Activated effector memory CD4-positive, alpha-beta T cell treated with Interleukin-2 at 50 U/mL for 16 hours (primary cell): ENCODE results near the gene SREBF2.

Source experiments
- DNase-seq: peaks from one replicate; pipeline ENCODE4 v3.0.0-alpha.2; 2020

Gene SREBF2

DNA sequence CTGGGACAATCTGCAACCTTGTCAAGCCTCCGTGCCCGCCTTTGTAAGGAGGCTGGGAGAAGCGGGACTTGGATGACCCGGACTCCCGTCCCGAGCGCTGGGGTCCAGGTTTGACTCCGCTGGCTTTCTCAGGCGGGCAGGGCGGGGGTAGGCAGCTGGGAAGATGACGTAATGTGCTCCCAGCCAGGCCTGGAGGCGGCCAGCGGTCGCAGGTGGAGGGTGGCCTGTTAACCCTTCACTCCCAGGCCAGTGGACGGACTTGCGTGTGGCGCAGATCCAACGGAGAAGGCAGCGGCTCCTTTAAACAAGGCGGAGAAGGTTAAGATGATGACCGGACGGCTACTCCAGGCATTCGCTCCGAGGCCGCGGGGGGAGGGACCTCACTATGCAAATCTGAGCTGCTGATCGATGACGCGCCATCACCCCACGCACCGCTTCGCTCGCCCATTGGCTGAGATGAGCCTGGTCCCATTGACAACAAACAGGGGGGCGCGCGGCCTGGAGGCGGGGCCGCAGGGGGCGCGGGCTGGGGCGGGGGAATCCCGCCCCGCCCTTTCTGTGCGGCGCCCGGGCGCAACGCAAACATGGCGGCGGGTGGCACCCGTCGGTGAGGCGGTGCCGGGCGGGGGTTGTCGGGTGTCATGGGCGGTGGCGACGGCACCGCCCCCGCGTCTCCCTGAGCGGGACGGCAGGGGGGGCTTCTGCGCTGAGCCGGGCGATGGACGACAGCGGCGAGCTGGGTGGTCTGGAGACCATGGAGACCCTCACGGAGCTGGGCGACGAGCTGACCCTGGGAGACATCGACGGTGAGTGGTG lies at the start of gene SREBF2:
Gene SREBF2, plus strand, starts transcription at position 553 of the 816 bp plus-strand sequence. Its CDS starts 166 bp downstream, at position 719.
- DNase-seq, result peak; percentile 97

DNA sequence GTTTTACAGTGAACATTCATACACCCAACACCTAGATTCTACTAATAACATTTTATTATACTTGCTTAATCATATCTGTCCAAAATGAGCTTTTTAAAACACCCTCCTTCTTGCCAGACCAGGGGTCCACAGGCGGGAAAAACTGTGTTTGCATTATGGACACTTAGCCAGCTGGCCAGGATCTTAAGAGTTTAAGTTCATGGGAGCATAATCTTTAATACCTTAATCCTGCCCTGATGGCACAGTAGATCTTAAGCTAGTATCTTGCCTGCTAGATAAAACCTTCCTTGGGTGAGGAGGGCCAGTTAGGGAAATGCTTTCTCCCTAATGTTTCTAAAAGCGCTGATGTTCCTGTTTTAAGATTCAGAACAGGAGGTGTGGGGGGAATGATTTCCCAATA lies 45.6 kb upstream of the SREBF2 start:
- no peak for DNase-seq

DNA sequence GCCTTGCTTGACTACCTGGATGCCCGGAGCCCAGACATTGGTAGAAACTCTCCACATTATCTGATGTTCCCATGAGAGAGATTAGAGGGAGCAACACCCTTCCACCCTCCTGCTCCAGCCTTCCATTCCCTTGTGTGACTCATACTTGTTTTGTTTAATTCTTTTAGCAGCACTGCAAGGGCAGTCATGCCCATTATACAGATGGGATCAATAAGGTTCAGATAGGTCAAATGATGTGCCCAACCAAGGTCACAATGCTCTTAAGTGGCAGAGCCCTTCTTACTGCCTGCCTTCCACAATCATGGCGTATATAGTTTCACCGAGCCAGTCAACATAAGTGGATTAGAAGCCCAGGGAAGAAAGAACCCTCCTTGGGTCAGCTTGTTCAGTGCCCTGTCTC lies 39.0 kb upstream of the SREBF2 start:
- DNase-seq, result no peak

DNA sequence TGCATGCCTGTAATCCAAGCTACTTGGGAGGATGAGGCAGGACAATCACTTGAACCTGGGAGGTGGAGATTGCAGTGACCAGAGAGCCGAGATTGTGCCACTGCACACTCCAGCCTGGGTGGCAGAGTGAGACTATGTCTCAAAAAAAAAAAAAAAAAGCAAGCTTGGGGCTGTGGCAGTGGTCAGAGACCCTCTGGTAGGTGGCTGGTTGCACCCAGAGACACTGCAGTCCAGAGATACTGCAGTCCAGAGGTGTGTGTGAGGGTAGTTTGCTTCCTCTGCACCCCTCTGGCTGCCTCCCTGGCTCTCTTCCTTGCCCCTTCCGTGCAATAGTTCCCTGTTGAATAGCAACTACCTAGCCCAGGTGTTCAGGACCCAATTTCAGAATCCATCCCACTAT lies 34.2 kb upstream of the SREBF2 start:
- no peak for DNase-seq

DNA sequence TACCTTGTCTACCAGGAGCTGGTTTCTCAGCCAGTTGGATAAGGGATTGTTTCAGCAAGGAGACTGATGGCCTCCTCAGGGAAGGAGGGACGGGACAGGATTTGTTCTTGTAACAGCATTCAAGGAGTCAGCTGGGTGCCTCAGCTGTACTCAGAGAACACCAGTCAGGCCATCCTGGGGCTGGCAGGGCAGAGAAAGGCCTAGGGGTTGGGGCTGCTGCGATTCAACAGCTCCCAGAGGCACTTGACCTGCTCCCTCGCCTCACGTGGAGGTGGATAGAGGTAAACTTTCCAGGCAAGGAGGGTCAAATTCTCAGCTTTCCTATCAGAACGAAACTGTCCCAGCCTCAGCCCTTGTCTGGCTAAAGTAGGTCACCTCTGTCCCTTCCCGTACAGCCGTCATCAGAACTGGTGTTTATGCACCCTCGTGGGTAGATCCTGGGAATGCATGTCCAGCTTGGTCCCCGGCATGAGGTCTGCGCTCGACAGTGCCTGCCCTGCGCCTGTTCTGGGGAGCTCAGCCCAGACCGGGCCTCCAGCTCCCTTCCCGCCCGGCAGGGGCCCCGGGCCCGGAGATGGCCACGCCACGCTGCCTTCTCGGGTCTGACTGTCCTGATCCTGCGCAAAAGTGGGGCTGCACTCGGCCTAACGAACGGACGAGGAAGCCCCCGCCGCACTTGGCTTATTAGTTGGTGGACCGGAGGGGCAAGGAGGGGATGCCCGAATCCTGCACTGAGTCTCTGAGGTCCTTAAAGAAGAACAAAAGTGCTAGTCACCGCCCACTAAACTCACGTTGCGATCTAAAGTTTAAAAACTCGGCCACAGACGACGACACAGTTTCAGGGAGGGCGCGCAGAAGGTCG lies 33.2 kb upstream of the SREBF2 start:
- DNase-seq, result no peak

DNA sequence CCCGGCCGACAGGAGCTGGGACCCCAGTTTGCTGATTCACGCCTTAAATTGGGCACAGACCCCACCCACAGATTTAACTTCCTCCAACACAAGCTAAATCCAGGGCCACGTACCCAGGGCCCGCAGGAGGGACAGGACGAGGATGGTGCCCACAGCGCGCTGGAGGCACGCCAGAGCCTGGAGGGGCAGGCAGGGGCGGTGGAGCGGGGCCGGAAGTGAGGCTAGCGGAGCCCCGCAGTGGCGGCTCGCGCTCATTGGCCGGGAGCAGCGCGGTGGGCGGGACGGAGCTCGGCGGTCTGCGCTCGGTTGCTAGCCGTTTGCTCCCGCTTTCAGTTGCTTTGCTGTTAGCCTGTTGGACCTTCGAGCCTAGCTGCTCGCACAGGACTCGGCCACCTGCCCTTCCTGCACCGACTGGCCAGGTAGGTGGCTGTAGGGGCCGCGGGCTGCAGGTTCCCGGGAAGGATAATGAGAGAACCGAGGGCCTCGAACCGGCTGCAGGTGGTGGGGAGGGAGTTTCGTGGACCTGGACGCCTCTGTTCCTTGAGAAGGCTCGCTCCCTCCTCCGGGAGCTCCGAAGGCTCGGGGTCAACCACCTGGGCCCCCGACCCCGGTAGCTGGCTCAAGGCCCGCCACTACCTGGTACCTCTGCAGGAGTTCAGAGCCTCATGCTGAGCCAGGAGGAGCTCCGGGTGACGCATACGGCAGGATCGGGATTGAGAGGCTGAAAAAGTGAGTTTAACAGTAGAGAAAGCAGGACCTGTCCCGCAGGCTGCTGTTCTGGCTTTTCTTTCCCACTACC lies 32.4 kb upstream of the SREBF2 start, which contains the start of gene CCDC134:
Gene CCDC134, plus strand, starts transcription at position 332 of the 799 bp plus-strand sequence. CDS start 8,212 bp downstream, outside the sequence.
- peak; percentile 91 for DNase-seq

DNA sequence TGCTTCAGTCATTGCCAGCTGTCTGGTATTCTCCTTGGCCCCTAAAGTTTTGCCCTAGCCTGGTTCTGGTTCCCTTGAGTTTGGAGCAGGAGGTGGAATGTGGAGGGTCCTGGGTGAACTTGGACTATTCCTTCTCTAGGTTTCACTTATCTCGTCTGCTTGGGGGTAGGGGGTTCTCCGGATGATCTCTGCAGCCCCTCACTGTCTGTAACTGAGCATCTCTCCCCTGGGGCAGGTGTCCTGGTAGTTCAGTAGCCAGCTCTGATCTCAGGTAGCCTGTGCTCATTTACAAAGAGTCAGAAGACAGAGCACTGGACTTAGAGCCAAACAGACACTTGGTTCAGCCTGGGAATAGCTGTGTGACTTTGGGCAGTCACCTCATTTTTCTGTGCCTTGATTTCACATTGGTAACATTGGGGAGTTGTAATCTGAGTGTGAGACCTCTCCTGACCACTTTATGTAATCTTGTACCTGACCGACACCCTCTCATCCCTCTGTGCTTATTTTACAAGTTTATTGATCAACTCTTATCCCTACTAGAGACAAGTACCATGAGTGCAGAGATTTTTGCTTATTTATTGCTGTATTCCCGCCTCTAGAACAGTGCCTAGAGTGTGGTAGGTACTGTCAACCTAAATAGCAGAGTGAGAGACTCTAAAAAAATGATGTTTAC lies 31.6 kb upstream of the SREBF2 start:
- no peak for DNase-seq

DNA sequence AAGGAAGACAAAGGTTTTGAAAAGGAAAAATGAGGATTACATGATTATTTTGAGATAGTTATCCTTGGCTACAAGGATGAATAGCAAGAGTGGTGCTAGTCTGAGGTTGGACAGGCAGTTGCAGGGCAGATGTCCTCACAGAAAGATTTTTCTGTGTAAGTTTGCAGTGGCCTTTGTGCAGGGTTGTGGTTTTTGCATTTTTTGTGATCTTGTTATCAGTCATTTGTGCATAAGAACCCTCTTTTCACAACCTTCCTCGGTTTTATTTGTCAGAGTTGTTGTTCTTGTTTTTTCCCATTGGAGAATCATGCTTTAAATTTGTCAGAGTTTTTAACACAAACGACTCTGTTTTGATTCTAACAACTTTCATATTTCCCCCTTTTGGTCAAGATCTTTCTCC lies 31.0 kb upstream of the SREBF2 start:
- no peak for DNase-seq

DNA sequence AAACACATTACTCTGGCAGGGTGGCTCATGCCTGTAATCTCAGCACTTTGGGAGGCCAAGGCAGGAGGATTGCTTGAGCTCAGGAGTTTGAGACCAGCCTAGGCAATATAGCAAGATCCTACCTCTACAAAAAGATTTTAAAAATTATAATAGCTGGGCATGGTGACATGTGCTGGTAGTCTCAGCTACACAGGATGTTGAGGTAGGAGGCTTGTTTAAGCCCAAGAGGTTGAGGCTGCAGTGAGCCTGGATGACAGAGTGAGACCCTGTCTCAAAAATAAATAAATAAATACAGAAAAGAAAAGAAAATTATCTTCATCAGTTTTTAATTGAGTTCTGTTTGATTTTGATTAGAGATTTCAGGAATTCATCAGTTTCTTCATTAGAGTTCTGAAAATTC lies 27.3 kb upstream of the SREBF2 start:
- no peak for DNase-seq

DNA sequence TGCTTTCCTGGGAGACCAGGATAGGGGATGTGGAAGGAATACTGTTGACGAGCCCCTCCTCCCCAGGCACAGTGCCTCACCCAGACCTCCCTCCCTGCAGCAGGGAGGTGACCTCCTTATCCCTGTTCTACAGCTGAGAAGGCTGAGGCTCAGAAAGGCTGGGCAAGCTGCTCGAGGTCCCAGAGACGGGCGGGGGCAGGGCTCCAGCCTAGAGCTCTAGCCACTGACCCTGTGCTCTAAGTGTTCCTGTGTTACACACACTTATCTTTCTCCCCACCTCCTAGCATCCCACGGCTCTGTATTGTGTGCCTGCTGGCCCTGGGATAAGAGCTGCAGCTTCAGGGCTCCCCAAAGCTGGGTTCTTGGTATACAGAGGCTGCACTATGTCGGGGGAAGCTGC lies 24.5 kb upstream of the SREBF2 start:
- no peak for DNase-seq

DNA sequence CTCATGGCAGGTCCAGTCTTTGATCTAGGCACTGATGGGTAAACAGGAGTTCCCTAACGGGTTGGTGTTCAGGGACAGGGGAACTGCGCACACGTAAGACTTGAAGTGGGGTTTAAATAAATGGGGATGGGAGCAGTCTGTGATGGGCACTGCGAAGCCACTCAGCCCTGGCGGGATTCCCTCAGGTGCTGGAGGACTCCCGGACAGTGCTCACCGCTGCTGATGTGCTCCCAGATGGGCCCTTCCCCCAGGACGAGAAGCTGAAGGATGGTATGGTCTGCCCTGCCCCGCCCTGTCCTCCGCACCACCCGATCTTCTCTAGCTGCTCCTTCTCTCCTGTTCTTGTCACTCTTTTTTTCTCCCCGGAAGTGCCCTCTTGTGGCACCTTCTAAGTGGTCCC lies 22.9 kb upstream of the SREBF2 start:
- DNase-seq, result no peak

DNA sequence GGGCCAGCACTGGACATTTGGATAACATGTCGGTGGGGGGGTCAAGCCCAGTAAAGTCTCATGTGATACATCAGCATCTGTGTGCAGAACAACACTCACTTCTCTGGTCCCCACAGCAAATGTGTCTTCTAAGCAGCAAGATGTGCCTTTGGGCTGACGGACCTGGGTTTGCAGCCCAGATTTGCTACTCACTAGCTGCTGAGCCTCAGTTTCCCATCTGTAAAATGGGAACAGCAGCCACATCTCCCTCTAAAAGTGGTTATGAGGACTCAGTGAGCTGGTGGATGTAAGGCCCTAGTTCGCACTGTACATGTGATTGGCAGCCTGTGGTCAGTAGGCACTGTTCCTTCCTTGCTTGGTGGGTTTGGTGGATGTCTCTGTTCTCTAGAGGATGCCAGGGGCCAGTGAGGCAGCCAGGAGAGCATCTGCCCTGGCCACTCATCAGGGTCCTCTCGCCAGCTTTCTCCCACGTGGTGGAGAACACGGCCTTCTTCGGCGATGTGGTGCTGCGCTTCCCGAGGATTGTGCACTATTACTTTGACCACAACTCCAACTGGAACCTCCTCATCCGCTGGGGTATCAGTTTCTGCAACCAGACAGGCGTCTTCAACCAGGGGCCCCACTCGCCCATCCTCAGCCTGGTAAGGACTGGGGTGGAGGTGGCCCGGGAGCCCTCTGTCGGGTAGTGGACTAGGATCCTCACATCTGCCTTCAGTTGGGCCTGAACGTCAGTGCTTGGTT lies 19.9 kb upstream of the SREBF2 start:
- DNase-seq, result no peak

DNA sequence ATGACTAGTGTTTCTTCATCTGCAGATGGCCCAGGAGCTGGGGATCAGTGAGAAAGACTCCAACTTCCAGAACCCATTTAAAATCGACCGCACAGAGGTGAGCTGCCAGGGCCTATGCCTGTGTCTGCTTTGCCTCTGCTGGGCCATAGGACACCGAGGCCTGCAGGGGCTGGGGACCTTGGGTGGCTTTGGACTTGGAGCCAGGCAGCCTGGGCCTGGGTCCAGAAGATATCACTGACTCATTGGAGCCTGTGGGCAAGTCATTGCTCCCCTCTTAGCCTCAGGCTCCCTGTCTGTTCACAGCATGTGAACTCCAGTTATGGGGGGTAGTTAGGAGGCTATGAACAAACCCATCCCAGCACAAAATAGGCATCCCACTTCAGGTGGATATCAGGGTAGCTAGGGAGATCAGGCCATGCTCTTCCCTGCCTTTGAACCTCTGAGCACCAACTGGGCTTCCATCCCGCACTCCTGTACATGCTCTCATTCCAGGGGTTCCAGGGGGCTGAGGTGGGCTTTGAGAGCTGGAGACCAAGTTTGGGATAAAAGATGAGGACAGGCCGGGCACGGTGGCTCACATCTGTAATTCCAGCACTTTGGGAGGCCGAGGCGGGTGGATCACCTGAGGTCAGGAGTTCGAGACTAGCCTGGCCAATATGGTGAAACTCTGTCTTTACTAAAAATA lies 19.0 kb upstream of the SREBF2 start:
- no peak for DNase-seq

DNA sequence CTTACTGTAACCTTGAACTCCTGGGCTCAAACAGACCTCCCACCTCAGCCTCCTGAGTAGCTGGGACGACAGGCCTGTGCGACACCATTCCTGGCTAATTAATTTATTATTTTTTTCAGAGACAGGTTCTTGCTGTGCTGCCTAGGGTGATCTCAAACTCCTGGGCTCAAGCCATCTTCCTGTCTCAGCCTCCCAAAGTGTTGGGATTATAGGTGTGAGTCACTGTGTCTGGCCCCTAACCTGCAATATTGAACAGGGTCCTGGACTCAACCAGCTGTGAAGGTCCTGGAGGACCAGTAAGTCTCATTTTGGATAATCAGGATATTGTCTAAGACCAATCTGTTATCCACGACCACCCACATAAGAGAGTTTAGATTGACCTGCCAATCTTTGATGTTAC lies 17.2 kb upstream of the SREBF2 start:
- no peak for DNase-seq

DNA sequence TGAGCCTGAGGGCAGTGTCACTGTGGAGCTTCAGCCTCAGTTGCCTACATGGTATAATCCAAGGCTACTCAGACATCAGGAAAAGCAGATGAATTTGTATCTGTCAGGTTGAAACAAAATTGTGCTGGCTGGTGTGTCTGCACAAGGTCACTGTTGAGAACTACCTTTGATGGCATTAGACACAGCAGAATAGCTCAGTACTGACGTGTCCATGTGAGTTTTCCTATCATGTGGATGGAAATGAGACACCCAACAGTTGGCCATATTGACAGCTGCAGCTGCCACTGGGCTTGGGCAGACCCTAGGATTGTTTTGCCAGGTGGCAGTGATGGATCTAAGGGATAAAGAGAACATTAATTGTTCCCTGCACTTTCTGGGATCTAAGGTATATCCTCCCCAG lies 16.7 kb upstream of the SREBF2 start:
- DNase-seq, result no peak

DNA sequence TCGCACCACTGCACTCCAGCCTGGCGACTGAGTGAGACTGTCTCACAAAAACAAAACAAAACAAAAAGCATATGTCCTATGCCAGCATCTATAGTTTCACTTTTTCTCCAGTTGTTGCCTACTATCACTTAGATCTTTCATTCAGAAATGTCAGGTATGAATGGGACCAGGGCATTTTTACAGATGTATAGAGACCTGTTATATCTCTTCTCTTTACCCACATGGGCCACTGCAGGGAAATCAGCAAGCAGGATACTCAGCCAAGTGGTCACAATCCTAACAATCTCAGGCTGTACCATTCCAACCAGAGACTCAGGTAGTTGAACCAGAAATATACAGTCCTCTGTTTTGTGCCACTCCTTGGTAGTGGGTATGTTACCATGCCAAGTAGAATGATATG lies 16.0 kb upstream of the SREBF2 start:
- no peak for DNase-seq

DNA sequence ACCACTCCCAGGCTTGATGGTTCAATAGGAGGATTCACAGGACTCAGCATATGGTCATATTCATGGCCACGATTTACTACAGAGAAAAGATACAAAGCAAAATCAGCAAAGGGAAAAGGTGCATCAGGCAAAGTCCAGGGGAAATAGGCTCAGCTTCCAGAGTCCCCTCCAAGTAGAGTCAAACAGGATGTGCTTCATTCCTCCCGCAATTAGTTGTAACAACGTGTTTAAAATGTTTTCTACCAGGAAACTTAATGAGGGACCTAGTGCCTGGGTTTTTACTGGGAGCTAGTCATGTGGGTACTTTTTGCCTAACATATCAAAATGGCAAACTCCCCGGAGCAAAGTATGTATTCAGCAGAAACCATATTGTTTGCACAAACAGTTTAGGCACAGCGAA lies 14.9 kb upstream of the SREBF2 start:
- no peak for DNase-seq

DNA sequence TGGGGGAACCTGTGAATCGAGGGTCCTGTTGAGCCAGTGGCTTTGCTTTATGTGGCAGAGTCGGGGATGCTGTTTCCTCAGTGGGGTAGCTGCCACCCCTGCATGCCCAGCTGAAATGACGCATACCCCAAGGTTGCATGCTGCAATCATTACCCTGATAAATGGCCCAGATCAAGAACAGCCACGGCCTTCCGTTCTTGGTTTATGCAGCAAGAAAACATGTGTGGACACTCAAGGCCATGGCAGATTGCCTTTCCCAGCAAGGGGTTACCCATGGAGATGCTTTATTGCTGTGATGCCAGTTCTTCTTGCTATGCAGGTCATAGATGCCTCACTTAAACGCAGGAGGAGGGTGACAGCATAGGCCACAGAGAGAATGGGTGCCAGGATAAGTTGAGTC lies 14.3 kb upstream of the SREBF2 start:
- DNase-seq, result no peak

DNA sequence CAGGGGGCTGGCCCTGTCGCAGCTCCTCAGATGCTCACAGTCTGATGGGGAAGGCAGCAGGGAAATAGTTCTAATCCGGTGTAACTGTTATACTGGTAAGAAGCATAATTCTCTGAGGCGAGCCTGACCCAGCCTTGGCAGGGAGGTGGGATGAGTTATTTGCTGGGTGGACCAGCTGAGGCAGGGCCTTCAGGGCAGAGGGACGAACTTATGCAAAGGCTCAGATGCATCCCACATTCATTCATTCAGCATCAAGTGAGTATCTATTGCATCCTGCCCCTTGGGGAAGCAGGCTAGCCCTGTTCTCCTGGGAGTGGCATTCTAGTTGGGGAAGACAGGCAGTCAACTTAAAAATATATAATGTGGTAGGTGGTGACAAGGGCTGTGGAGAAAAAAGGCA lies 13.6 kb upstream of the SREBF2 start:
- DNase-seq, result no peak

DNA sequence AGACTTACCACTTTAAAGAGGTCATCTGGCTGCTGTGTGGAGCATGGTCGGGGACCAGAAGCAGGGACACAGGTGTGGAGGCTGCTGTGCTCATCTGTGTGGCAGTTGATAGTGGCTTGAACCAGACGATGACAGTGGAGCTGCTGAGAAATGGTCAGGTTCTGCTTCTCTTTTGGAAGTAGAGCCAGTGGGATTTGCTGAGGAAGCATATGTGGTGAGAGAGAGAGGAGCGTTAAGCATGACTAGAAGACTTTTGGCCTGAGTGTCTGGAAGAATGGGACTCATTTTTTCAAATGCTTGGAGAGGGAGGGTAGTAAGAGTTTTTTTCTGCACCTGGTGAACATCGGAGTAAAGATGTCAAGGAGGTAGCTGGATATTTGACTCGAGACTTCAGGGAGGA lies 12.5 kb upstream of the SREBF2 start:
- no peak for DNase-seq
